ENCODE measurements around the gene CTF1.

Gene CTF1

DNA sequence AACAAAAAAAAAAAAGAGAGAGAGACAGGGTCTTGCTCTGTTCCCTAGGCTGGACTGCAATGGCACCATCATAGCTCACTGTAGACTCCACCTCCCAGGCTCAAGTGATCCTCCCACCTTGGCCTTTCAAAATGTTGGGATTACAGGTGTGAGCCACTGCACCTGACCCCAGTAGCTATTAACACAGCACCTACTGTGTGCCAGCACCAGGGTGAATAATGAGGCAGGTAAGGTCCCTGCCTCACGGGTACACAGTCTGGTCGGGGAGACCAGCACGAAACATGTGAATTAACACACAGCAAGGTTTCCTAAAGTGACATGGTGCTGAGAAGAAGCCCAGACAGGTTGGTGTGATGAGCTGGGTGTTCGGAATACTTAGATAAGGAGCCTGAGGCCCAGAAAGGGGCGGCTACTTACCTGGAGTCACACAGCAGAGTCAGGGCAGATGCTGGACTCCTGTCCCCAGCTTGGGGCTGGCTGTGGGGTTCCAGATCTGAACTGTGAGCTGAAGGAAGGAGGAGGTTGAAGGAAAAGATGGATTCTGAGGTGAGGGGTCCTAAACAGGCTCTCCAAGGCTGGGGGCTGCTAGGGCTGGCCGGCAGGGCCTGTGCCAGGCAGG, 16.5 kb downstream of the CTF1 start:
- FAIRE-seq = no peak

GRCh38 chr16:30914830-30915229, 18.4 kb downstream of the CTF1 start:
- no peak for FAIRE-seq

DNA sequence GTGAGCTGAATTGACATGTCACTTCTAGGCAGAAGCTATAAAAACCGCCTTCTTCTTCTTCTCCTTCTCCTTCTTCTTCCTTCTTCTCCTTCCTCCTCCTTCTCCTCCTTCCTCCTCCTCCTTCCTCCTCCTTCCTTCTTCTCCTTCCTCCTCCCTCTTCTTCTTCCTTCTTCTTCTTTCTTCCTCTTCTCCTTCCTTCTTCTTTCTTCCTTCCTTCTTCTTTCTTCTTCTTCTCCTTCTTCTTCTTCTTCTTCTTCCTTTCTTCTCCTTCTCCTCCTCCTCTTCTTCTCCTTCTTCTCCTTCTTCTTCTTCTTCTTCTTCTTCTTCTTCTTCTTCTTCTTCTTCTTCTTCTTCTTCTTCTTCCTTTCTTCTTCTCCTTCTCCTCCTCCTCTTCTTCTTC, 22.2 kb downstream of the CTF1 start:
- no peak for FAIRE-seq

DNA sequence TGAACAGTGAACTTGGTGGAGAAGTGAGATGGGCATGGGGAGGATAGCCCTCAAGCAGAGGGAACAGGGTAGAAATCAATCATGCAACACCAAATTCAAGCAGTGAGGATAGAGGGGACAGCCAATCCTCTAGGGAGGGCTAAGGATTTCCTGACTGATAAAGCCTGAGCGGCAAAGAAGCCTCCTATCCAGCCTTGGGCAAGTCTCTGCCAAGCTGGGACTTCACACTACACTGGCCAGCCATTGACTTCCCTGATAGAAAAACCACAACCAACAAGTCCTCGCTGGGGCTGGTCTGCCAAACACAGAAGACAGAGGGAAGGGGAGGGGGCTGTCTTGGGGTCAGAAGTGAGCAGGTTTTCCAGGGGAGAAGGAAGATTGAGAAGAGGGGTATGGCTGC, 24.5 kb downstream of the CTF1 start:
- no peak for FAIRE-seq

- no peak for FAIRE-seq
These were observed 25.0 kb downstream of the CTF1 start for GRCh38 chr16:30921459-30921747.

- FAIRE-seq = no peak
These were observed 25.5 kb downstream of the CTF1 start for GRCh38 chr16:30921748-30922419.

- no peak for FAIRE-seq
These were observed 26.1 kb downstream of the CTF1 start for GRCh38 chr16:30922420-30922959.

DNA sequence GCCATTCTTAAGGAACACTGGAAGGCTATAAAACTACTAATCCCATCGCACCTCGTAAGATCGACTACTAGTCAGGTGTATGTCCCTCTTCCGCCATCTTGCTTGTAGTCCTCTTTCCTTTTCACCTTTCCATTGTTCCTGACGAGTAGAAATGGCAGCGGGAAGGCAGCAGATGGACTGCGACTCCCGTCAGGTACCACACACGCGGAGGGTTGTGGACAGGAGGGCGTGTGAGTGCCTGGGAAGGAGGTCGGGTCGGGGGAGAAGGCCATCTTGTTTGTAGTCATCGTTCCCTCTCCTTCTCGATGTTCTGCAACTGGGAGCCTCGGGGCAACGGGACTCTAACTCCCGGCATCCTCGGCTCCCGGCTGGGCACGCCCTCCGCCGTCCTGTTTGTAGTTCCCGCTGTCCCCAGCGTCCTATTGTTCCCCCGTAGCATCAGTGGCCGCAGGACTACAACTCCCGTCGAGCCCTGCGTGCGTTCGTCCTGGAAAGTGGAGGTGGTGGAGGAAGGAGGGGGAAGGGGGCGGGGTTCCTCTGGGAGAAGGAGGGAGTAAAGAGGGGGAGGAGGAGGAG, 26.6 kb downstream of the CTF1 start:
- FAIRE-seq = peak; percentile 98

DNA sequence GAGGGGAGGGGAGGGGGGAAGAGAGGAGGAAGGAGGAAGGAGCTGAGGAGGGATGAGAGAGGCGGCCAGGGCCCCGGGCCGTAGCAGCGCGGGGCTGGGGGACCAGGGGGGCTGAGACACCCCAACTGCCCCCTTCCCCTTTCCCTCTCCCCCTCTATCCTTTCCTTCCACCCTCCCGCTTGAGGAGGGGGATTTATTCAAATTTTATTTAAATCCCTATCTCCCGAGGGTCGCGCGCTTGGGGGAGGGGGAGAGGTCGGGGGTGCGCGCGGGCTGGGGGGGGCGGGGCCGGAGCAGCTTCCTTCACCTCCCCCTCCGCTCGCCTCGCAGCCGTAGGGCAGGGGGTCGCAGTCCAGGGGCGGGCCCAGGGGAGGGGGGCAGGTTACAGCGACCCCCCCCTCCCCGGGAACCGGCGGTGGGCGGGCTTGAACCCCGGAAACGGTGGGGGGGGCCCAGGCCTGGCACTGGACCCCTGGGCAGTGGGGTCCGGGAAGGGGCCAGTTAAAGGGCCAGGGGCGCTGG, 27.2 kb downstream of the CTF1 start, which contains the start of gene FBXL19:
FBXL19 (plus strand) TSS at position 19 of the 522 bp plus-strand sequence. CDS start 2,183 bp downstream, outside the sequence.
- no peak for FAIRE-seq

- no peak for FAIRE-seq
These were observed 27.9 kb downstream of the CTF1 start for GRCh38 chr16:30924076-30924912.

GRCh38 chr16:30924913-30925631, 28.7 kb downstream of the CTF1 start:
- FAIRE-seq = no peak

GRCh38 chr16:30925632-30925987, 29.2 kb downstream of the CTF1 start:
- FAIRE-seq = no peak

- no peak for FAIRE-seq
These were observed 29.8 kb downstream of the CTF1 start for GRCh38 chr16:30925995-30926811.

GRCh38 chr16:30926937-30927788, 30.7 kb downstream of the CTF1 start:
- no peak for FAIRE-seq

GRCh38 chr16:30927789-30928378, 31.5 kb downstream of the CTF1 start:
- FAIRE-seq = no peak

DNA sequence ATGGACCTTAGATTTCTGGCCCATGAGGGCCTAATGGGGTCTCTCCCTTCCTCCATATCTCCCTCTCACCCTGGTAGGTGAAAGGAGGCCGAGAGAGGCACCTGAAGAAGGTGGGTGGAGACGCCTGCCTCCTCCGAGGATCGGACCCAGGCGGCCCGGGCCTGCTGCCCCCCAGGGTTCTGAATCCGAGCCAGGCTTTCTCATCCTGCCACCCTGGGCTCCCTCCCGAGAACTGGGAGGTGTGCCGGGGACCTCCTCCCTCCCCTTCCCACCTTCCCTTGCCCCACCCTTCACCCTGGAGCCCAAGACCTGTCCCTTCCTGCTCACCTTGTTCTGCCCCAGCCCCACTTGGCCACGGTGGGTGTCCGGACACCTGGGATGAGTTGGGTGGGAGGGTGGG, 32.0 kb downstream of the CTF1 start:
- no peak for FAIRE-seq

DNA sequence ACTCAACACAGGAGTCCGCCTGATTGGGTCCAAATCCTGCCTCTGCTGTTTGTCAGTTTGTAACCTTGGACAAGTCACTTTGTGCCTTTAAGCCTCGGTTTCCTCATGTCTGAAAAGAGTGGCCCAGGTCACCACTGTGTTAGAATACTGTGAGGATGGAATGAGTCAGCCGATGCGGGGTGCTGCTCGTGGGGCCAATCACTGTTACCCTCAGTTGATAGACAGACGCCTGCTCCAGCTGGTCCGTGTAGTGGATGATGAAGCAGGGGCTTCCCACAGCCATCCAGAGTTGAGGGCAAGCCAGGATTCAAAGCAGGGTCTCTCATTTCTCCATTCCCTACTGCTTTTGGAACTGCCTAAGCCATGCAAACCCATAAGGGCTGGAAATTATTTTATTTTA, 32.8 kb downstream of the CTF1 start:
- FAIRE-seq = no peak

DNA sequence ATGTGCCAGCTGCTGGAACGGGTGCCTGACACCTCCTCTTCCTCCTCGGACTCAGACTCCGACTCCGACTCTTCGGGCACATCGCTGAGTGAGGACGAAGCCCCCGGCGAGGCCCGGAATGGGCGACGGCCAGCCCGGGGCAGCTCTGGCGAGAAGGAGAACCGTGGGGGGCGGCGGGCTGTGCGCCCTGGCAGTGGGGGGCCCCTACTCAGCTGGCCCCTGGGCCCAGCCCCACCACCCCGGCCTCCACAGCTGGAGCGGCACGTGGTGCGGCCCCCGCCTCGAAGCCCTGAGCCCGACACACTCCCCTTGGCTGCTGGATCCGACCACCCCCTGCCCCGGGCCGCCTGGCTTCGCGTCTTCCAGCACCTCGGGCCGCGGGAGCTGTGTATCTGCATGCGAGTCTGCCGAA, 33.8 kb downstream of the CTF1 start:
- no peak for FAIRE-seq

- no peak for FAIRE-seq
These were observed 34.7 kb downstream of the CTF1 start for GRCh38 chr16:30931068-30931650.

Measured in islet of Langerhans (tissue), 1 donor.